ENCODE data around the gene KIF16B. TPM values are rescaled to one million over a fixed set of nuclear protein-coding genes. Genes with fewer than 3 reads are reported as not detected.

The KIF16B gene
- total RNA-seq, 1 experiment from 2014 or later, result 7.6 TPM

- ATAC-seq, result no peak
- H3K4me1 Mint-ChIP-seq, result peaks cover 14% of the 10 kb centered on the region
- POLR2A ChIA-PET, result no interaction called here
Observed at GRCh38 chr20:16590041-16590633, 16.9 kb upstream of the KIF16B start.

GRCh38 chr20:16589623-16590022 is 16.4 kb upstream of the KIF16B start:
- DNase-seq (ENCODE audit: low spot score) (peak; percentile 19), ATAC-seq (peak; percentile 53; the same call in 1 of the 2 replicates)
- Mint-ChIP-seq H3K9me3 (0 out of 2 replicates have a peak, but pooled peaks cover 7% of the 10 kb centered on the region), H3K36me3 (no peaks in the 10 kb centered on the region), H3K4me3 (no peak overlapping the region), H3K27me3 (ENCODE audit: low read depth) (no peaks in the 10 kb centered on the region), H3K27ac (no peak overlapping the region), H3K4me1 (peaks cover 14% of the 10 kb centered on the region)
- ChIA-PET CTCF (interaction anchor here (1.4 kb wide), 1 partner anchor 71 kb away, joined by 3 read pairs; no protein-coding TSS in a partner anchor), POLR2A (no interaction called here)
- TF ChIP-seq SOX15 (CRISPR knock-in tag; IDR thresholded peaks at IDR 0.05), result no peak
- no peak for TF ChIP-seq USF2 (CRISPR knock-in tag; IDR thresholded peaks at IDR 0.05)
- TF ChIP-seq JUN (CRISPR knock-in tag; IDR thresholded peaks at IDR 0.05), result no peak
- no peak for TF ChIP-seq AFF4 (CRISPR knock-in tag; IDR thresholded peaks at IDR 0.05; ENCODE audit: borderline replicate concordance)
- TF ChIP-seq ZNF317 (CRISPR knock-in tag; IDR thresholded peaks at IDR 0.05; ENCODE audit: borderline replicate concordance, low read depth), result no peak
- TF ChIP-seq ZSCAN18 (CRISPR knock-in tag; IDR thresholded peaks at IDR 0.05), result no peak
- TF ChIP-seq MXD4 (CRISPR knock-in tag; IDR thresholded peaks at IDR 0.05; ENCODE audit: borderline replicate concordance), result no peak
- TF ChIP-seq ATF3 (CRISPR knock-in tag; conservative IDR thresholded peaks at IDR 0.05), result no peak

More at GRCh38 chr20:16590041-16590633, 16.9 kb upstream of the KIF16B start:
- H3K4me3 Mint-ChIP-seq, result no peak overlapping the region
- H3K9me3 Mint-ChIP-seq, result 0 out of 2 replicates have a peak, but pooled peaks cover 7% of the 10 kb centered on the region
- DNase-seq (ENCODE audit: low spot score), result no peak
- H3K36me3 Mint-ChIP-seq, result no peaks in the 10 kb centered on the region
- no peak overlapping the region for H3K27ac Mint-ChIP-seq
- CTCF ChIA-PET, result interaction anchor here (0.5 to 0.8 kb wide), 3 partner anchors 14 to 100 kb away, joined by 3 read pairs; no protein-coding TSS in a partner anchor
- H3K27me3 Mint-ChIP-seq (ENCODE audit: low read depth), result no peaks in the 10 kb centered on the region
- no peak for TF ChIP-seq CREB1 (CRISPR knock-in tag; IDR thresholded peaks at IDR 0.05)
- no peak for TF ChIP-seq E2F5 (CRISPR knock-in tag; IDR thresholded peaks at IDR 0.05)
- TF ChIP-seq FOXP4 (CRISPR knock-in tag; IDR thresholded peaks at IDR 0.05), result no peak

Measured in WTC11 (cell line).